HepG2 (cell line): ENCODE data around the gene GIPC3. TPM values are rescaled to one million over a fixed set of nuclear protein-coding genes. Genes with fewer than 3 reads are reported as not detected.

Experiments used
- ATAC-seq: fragments of 200-7000 bp; cut with Tn5 transposase; 3 replicates; pipeline ENCODE4 v1.9.1; 2020; ENCODE audit warnings: mild to moderate bottlenecking, moderate library complexity
- BruUV-seq: library from RNA; stranded (reverse); fragments of 400-500 nt; replicated peaks from 2 replicates; lab custom pipeline; 2021; lab: Mats Ljungman, UMichigan
- CTCF ChIA-PET: fragments of 300-600 bp; formaldehyde crosslinking; extraction: SDS; loops from one replicate; lab custom pipeline; 2021; ENCODE audit warnings: low total read pairs, inconsistent platforms, low intra/inter-chr PET ratio; lab: Yijun Ruan, JAX
- POLR2A ChIA-PET: fragments of 350-600 bp; sonication (Branson Sonifier 250); formaldehyde crosslinking; loops from one replicate; lab custom pipeline; 2020; ENCODE audit warnings: antibody characterized with exemption, inconsistent platforms; lab: Yijun Ruan, JAX
- DNase-seq: peaks from one replicate; pipeline ENCODE4 v3.0.0-alpha.2; 2015; ENCODE audit warnings: low spot score
- FAIRE-seq: peaks from 3 replicates; lab custom pipeline; 2011; peaks lifted over from hg19 to GRCh38; lab: Jason Lieb, UNC
- H2AFZ ChIP-seq: one replicate; pipeline ENCODE4 v1.6.1; 2011; ENCODE audit warnings: low read length, inconsistent platforms
- H3K27ac ChIP-seq: fragments of 300-600 bp; 3 replicates; pipeline ENCODE4 v1.8.0; 2011; ENCODE audit warnings: mixed run types, mild to moderate bottlenecking, mixed read lengths, low read length, inconsistent platforms; ENCODE audit not compliant: insufficient read depth; ENCODE audit errors: extremely low read length
- H3K27me3 ChIP-seq, 2 experiments: fragments of 200-600 bp in 1 of 2; 2 replicates in 1 of 2; 3 replicates in 1 of 2; pipeline versions ENCODE4 v1.6.0 to v1.8.0; 2011; ENCODE audit warnings: low read length in 2 of 2, mild to moderate bottlenecking in 2 of 2, moderate library complexity in 2 of 2, inconsistent platforms in 1 of 2; ENCODE audit not compliant: insufficient read depth in 2 of 2, control insufficient read depth in 1 of 2
- H3K36me3 ChIP-seq, 2 experiments: fragments of 200-600 bp in 1 of 2; replicated peaks in 1 of 2; 2 replicates in 1 of 2; 3 replicates in 1 of 2; pipeline versions ENCODE4 v1.5.1 to v1.8.0; 2011; ENCODE audit warnings: low read length in 2 of 2, inconsistent platforms in 1 of 2; ENCODE audit not compliant: insufficient read depth in 2 of 2, control insufficient read depth in 1 of 2
- H3K4me1 ChIP-seq: 2 replicates; pipeline ENCODE4 v1.5.1; 2012; ENCODE audit warnings: low read length, inconsistent platforms; ENCODE audit not compliant: insufficient read depth
- H3K4me2 ChIP-seq: 2 replicates; pipeline ENCODE4 v1.6.0; 2011; ENCODE audit warnings: low read depth, low read length, inconsistent platforms
- H3K4me3 ChIP-seq, 3 experiments: fragments of 200-600 bp in 1 of 3; sonication (generic), shearing (Covaris generic) in 1 of 3; replicated peaks in 1 of 3; 2 replicates each; pipeline ENCODE4 v1.5.1; 2011 to 2016; ENCODE audit warnings: low read length in 3 of 3, inconsistent platforms in 2 of 3, low read depth in 2 of 3, mild to moderate bottlenecking in 2 of 3, control low read depth in 1 of 3, mixed read lengths in 1 of 3; ENCODE audit not compliant: insufficient read depth in 1 of 3
- H3K79me2 ChIP-seq: one replicate; pipeline ENCODE4 v1.6.1; 2011; ENCODE audit warnings: low read length, inconsistent platforms; ENCODE audit not compliant: insufficient read depth
- H3K9ac ChIP-seq: 2 replicates; pipeline ENCODE4 v1.6.0; 2011; ENCODE audit warnings: mild to moderate bottlenecking, low read depth, low read length, inconsistent platforms; ENCODE audit not compliant: insufficient read depth
- H3K9me3 ChIP-seq: 2 replicates; pipeline ENCODE4 v1.5.1; 2012; ENCODE audit warnings: mild to moderate bottlenecking, low read length
- H4K20me1 ChIP-seq: 2 replicates; pipeline ENCODE4 v1.6.0; 2011; ENCODE audit warnings: inconsistent platforms, mild to moderate bottlenecking, low read length, moderate library complexity; ENCODE audit not compliant: insufficient read depth
- AGO2 ChIP-seq: fragments of 200-400 bp; formaldehyde crosslinking; optimal IDR thresholded peaks from 2 replicates; pipeline ENCODE3; 2017; ENCODE audit warnings: mild to moderate bottlenecking, low read depth, low read length, moderate library complexity
- FOSL2 ChIP-seq: sonication (generic); formaldehyde crosslinking; IDR thresholded peaks from 2 replicates; pipeline ENCODE4 v1.4.0; 2020; ENCODE audit warnings: missing genetic modification reagents
- RBFOX2 ChIP-seq: fragments of 200-400 bp; formaldehyde crosslinking; IDR thresholded peaks from 2 replicates; pipeline ENCODE4 v1.6.1; 2017; ENCODE audit warnings: low read depth, mild to moderate bottlenecking, low read length
- ZNF264 ChIP-seq: sonication (generic); formaldehyde crosslinking; IDR thresholded peaks from 2 replicates; pipeline ENCODE4 v1.4.0; 2020; ENCODE audit warnings: missing genetic modification reagents
- ZNF362 ChIP-seq: sonication (generic); formaldehyde crosslinking; IDR thresholded peaks from 2 replicates; pipeline ENCODE4 v1.4.0; 2020; ENCODE audit warnings: missing genetic modification reagents, mild to moderate bottlenecking, borderline replicate concordance
- WGBS: methylation state at CpG from one replicate; pipeline ENCODE4 v1.1.6; 2017; ENCODE audit warnings: low lambda C conversion rate; 5-methylcytosine and 5-hydroxymethylcytosine counted together
- in situ Hi-C: cut with HindIII; loops from 2 replicates; pipeline ENCODE4 v1.10.0; 2017; ENCODE audit warnings: low pct_unique_long_range_greater_than_20kb; ENCODE audit not compliant: extremely low pct_ligation_motif_present
- intact Hi-C: fragments of 100-400 bp; cut with micrococcal nuclease; formaldehyde crosslinking; loops from one replicate; pipeline ENCODE4 v1.10.0; 2022; ENCODE audit not compliant: unreplicated experiment
- polyA plus RNA-seq, 8 experiments: library from polyadenylated mRNA; depleted of rRNA in 3 of 8; stranded (reverse) in 7 of 8; unstranded in 1 of 8; fragments of >200 nt; fragmentation: Illumina TruSeq in 4 of 8; extraction: Trizol in 4 of 8; gene quantifications; 2 replicates each; pipeline versions ENCODE4 v1.2.1 to v1.2.3, GENCODE V29; 2011 to 2016; ENCODE audit warnings: low read depth in 4 of 8, missing spikeins in 1 of 8, mixed read lengths in 1 of 8; ENCODE audit not compliant: insufficient read depth in 1 of 8
- total RNA-seq, 5 experiments: library from RNA; depleted of rRNA; stranded (reverse); fragments of >200 nt; fragmentation: Illumina TruSeq; extraction: Trizol; gene quantifications; 2 replicates each; pipeline ENCODE4 v1.2.3, GENCODE V29; 2016; ENCODE audit warnings: low read depth in 1 of 5

The GIPC3 gene
- total and polyA plus RNA-seq, 2 of the 13 experiments (the other 11 are each of a cell fraction or from before 2014, with no cell fraction given), result 0.05 TPM; not detected in 1

- no peak overlapping the region for H3K4me3 ChIP-seq
- H3K36me3 ChIP-seq, result no peaks in the 10 kb centered on the region; a peak in 1 of 5 replicates
- POLR2A ChIA-PET, result no interaction called here
- BruUV-seq, result no TSS peak
- no peak overlapping the region for H2AFZ ChIP-seq
- H3K27ac ChIP-seq, result no peak overlapping the region
- FAIRE-seq (no peak), DNase-seq (no peak), ATAC-seq (no peak)
- TF ChIP-seq ZNF362 (CRISPR knock-in tag) (no peak), AGO2 (peak; percentile 29), RBFOX2 (0 out of 2 replicates have a peak, but pooled peaks have one; percentile 46)
- CTCF ChIA-PET, result no interaction called here
- peaks cover 2% of the 10 kb centered on the region for H3K79me2 ChIP-seq
- no peak overlapping the region for H3K9ac ChIP-seq
- H3K4me2 ChIP-seq, result no peak overlapping the region
- no peaks in the 10 kb centered on the region for H3K9me3 ChIP-seq
- in situ Hi-C loops, result no loop called here
- intact Hi-C loops, result no loop called here
- 97% methylated on average over 74 of the region's 78 CpGs for WGBS
- H4K20me1 ChIP-seq, result peaks cover 4% of the 10 kb centered on the region
- H3K4me1 ChIP-seq, result peaks cover 20% of the 10 kb centered on the region
- H3K27me3 ChIP-seq, result no peaks in the 10 kb centered on the region
These were observed 8.4 kb upstream of the GIPC3 start for GRCh38 chr19:3576696-3577443.

GRCh38 chr19:3577723-3578344, 7.4 kb upstream of the GIPC3 start:
- no peak for ATAC-seq
- Histone ChIP-seq H3K79me2 (peaks cover 2% of the 10 kb centered on the region), H3K27ac (no peak overlapping the region), H3K4me1 (peaks cover 14% of the 10 kb centered on the region; the same call in 1 of the 2 replicates), H3K4me2 (no peak overlapping the region), H2AFZ (no peak overlapping the region), H3K4me3 (no peak overlapping the region), H3K9me3 (no peaks in the 10 kb centered on the region), H4K20me1 (peaks cover 4% of the 10 kb centered on the region), H3K9ac (no peak overlapping the region), H3K27me3 (no peaks in the 10 kb centered on the region), H3K36me3 (no peaks in the 10 kb centered on the region; a peak in 1 of 5 replicates)
- no TSS peak for BruUV-seq
- no peak for FAIRE-seq
- ChIA-PET CTCF (no interaction called here), POLR2A (no interaction called here)
- intact Hi-C loops, result no loop called here
- TF ChIP-seq ZNF264 (CRISPR knock-in tag) (no peak), FOSL2 (CRISPR knock-in tag) (no peak), RBFOX2 (0 out of 2 replicates have a peak, but pooled peaks have one; percentile 37)
- WGBS, result 99% methylated on average over 39 of the region's 60 CpGs
- no peak for DNase-seq
- in situ Hi-C loops, result no loop called here
